Hepatocyte (in vitro differentiated cells): Measurements from ENCODE around the gene GBX1.

ENCODE experiments used
- CTCF ChIP-seq: fragments of 200-600 bp; sonication (generic); IDR thresholded peaks from 2 replicates; pipeline ENCODE4 v1.5.1; 2016; ENCODE audit warnings: antibody characterized with exemption, mild to moderate bottlenecking; ENCODE audit not compliant: poor library complexity
- EZH2phosphoT487 ChIP-seq: fragments of 200-600 bp; sonication (generic); IDR thresholded peaks from one replicate; pipeline ENCODE4 v1.6.1; 2018; ENCODE audit warnings: antibody characterized with exemption, mild to moderate bottlenecking, low read depth, moderate library complexity; ENCODE audit not compliant: unreplicated experiment, severe bottlenecking

GRCh38 chr7:151179287-151179860, 11.9 kb upstream of the GBX1 start:
- TF ChIP-seq CTCF, result no peak
- no peak for TF ChIP-seq EZH2phosphoT487
